Mononuclear cell (primary cell): ENCODE data around the gene EPM2AIP1. TPM values are rescaled to one million over a fixed set of nuclear protein-coding genes. Genes with fewer than 3 reads are reported as not detected.

Source experiments
- H3K27me3 ChIP-seq: 2 replicates; pipeline ENCODE4 v1.6.0; 2011; ENCODE audit warnings: low read length, control low read depth; ENCODE audit not compliant: insufficient read depth
- H3K4me1 ChIP-seq: 2 replicates; pipeline ENCODE4 v1.5.1; 2011; ENCODE audit warnings: mild to moderate bottlenecking, low read length, control low read depth; ENCODE audit not compliant: insufficient read depth
- H3K4me3 ChIP-seq: 2 replicates; pipeline ENCODE4 v1.5.1; 2011; ENCODE audit warnings: mild to moderate bottlenecking, low read length, moderate library complexity
- H3K9me3 ChIP-seq: 2 replicates; pipeline ENCODE4 v1.5.1; 2011; ENCODE audit warnings: low read depth, mild to moderate bottlenecking, control low read depth, low read length
- total RNA-seq: library from RNA; depleted of rRNA; stranded (reverse); fragments of >200 nt; gene quantifications from one replicate; pipeline ENCODE4 v1.2.3, GENCODE V29; 2012

Gene EPM2AIP1
- total RNA-seq, 1 donor, result 42.5 TPM

- Histone ChIP-seq H3K27me3 (no peaks in the 10 kb centered on the region), H3K4me1 (peaks cover 15% of the 10 kb centered on the region), H3K9me3 (peaks cover 6% of the 10 kb centered on the region), H3K4me3 (peak within 1 kb of the TSS; percentile 68)
Observed at GRCh38 chr3:36944641-36945270, 48.2 kb downstream of the EPM2AIP1 start, which contains the start of gene TRANK1. Gene TRANK1, minus strand, starts transcription at chr3:36945054. Its CDS starts 245 bp downstream, at chr3:36944809.

GRCh38 chr3:36944012-36944640, 48.8 kb downstream of the EPM2AIP1 start:
- Histone ChIP-seq H3K27me3 (no peaks in the 10 kb centered on the region), H3K4me1 (peaks cover 15% of the 10 kb centered on the region), H3K4me3 (peak overlapping the region; percentile 68), H3K9me3 (peaks cover 6% of the 10 kb centered on the region)

GRCh38 chr3:36943601-36944000, 49.3 kb downstream of the EPM2AIP1 start:
- peaks cover 15% of the 10 kb centered on the region for H3K4me1 ChIP-seq
- H3K9me3 ChIP-seq, result peaks cover 6% of the 10 kb centered on the region
- no peaks in the 10 kb centered on the region for H3K27me3 ChIP-seq
- peak overlapping the region; percentile 68 for H3K4me3 ChIP-seq

GRCh38 chr3:36942638-36943248, 50.2 kb downstream of the EPM2AIP1 start:
- Histone ChIP-seq H3K4me1 (peaks cover 15% of the 10 kb centered on the region), H3K4me3 (no peak overlapping the region), H3K27me3 (no peaks in the 10 kb centered on the region), H3K9me3 (no peaks in the 10 kb centered on the region)

- H3K9me3 ChIP-seq, result no peaks in the 10 kb centered on the region
- H3K4me1 ChIP-seq, result peaks cover 15% of the 10 kb centered on the region
- no peaks in the 10 kb centered on the region for H3K27me3 ChIP-seq
- H3K4me3 ChIP-seq, result no peak overlapping the region
Observed at GRCh38 chr3:36941658-36942057, 51.3 kb downstream of the EPM2AIP1 start.

- peaks cover 15% of the 10 kb centered on the region for H3K4me1 ChIP-seq
- no peaks in the 10 kb centered on the region for H3K9me3 ChIP-seq
- no peak overlapping the region for H3K4me3 ChIP-seq
- no peaks in the 10 kb centered on the region for H3K27me3 ChIP-seq
Observed at GRCh38 chr3:36941162-36941561, 51.8 kb downstream of the EPM2AIP1 start.

- no peaks in the 10 kb centered on the region for H3K9me3 ChIP-seq
- H3K4me1 ChIP-seq, result no peaks in the 10 kb centered on the region
- no peaks in the 10 kb centered on the region for H3K27me3 ChIP-seq
- H3K4me3 ChIP-seq, result no peak overlapping the region
Observed at GRCh38 chr3:36937492-36937891, 55.4 kb downstream of the EPM2AIP1 start.

Other genes with a start within 250 kb of the EPM2AIP1 start
- under 0.01 TPM for gene DCLK3, start 228.6 kb downstream of the EPM2AIP1 start, total RNA-seq
- gene TRANK1, start 48.1 kb downstream of the EPM2AIP1 start, total RNA-seq, result 42.4 TPM
- gene MLH1, start 387 bp upstream of the EPM2AIP1 start, total RNA-seq, result 41.5 TPM
- gene LRRFIP2, start 181.5 kb upstream of the EPM2AIP1 start, total RNA-seq, result 63.1 TPM